Calu3 (cell line): ENCODE results near the gene TMEM243. TPM values are rescaled to one million over a fixed set of nuclear protein-coding genes. Genes with fewer than 3 reads are reported as not detected.

Experiments
- BruUV-seq: library from RNA; stranded (reverse); fragments of 400-500 nt; replicated peaks from 2 replicates; lab custom pipeline; 2021; lab: Mats Ljungman, UMichigan
- CTCF ChIA-PET: fragments of 300-600 bp; sonication (Branson Sonifier 250); formaldehyde crosslinking; loops from one replicate; lab custom pipeline; 2022; ENCODE audit warnings: antibody characterized with exemption; lab: Charles Lee
- DNase-seq: peaks from one replicate; pipeline ENCODE4 v3.0.0; 2022
- H3K27ac Mint-ChIP-seq: one replicate; pipeline ENCODE4 v1.8.0; 2022; ENCODE audit warnings: mixed read lengths; ENCODE audit not compliant: unreplicated experiment
- H3K27me3 Mint-ChIP-seq: one replicate; pipeline ENCODE4 v1.8.0; 2022; ENCODE audit warnings: mixed read lengths; ENCODE audit not compliant: unreplicated experiment
- H3K36me3 Mint-ChIP-seq: one replicate; pipeline ENCODE4 v1.8.0; 2022; ENCODE audit warnings: mild to moderate bottlenecking, moderate library complexity, mixed read lengths; ENCODE audit not compliant: insufficient read depth, unreplicated experiment
- H3K4me1 Mint-ChIP-seq: one replicate; pipeline ENCODE4 v1.8.0; 2022; ENCODE audit warnings: mild to moderate bottlenecking, low read depth, mixed read lengths; ENCODE audit not compliant: unreplicated experiment
- H3K4me3 Mint-ChIP-seq: one replicate; pipeline ENCODE4 v1.8.0; 2022; ENCODE audit warnings: mild to moderate bottlenecking, low read depth, moderate library complexity, mixed read lengths; ENCODE audit not compliant: unreplicated experiment
- H3K9me3 Mint-ChIP-seq: one replicate; pipeline ENCODE4 v1.8.0; 2022; ENCODE audit warnings: low read depth, mixed read lengths; ENCODE audit not compliant: unreplicated experiment
- intact Hi-C: fragments of 100-400 bp; cut with micrococcal nuclease; formaldehyde crosslinking; loops from one replicate; pipeline ENCODE4 v1.10.0; 2022; ENCODE audit not compliant: unreplicated experiment
- total RNA-seq: library from RNA; stranded (reverse); gene quantifications from 2 replicates; pipeline ENCODE4 v1.2.3, GENCODE V29; 2022
- TF ChIP-seq, protein P1 (sequence below): fragments of 200-600 bp; IDR thresholded peaks from one replicate; pipeline ENCODE4 v1.8.0; 2022; ENCODE audit warnings: antibody characterized with exemption; ENCODE audit not compliant: unreplicated experiment

Gene TMEM243
- total RNA-seq, 1 experiment from 2014 or later = 23.2 TPM

DNA sequence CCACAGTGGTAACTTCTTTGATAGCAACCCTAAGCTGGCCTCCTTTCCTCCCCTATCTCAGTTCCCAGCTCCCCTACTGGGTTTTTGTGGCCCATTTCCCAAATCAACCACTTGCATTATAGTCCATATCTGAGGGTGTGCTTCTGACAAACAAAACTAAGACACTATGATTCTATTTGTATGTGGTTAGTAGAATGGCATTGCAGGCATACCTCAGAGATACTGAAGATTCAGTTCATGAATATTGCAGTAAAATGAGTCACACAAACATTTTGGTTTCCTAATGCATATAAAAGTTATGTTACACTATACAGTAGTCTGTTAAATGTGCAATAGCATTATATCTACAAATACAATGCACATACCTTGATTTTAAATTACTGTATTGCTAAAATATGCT, 15.4 kb upstream of the TMEM243 start:
- CTCF ChIA-PET = no interaction called here
- TF ChIP-seq, protein P1, sequence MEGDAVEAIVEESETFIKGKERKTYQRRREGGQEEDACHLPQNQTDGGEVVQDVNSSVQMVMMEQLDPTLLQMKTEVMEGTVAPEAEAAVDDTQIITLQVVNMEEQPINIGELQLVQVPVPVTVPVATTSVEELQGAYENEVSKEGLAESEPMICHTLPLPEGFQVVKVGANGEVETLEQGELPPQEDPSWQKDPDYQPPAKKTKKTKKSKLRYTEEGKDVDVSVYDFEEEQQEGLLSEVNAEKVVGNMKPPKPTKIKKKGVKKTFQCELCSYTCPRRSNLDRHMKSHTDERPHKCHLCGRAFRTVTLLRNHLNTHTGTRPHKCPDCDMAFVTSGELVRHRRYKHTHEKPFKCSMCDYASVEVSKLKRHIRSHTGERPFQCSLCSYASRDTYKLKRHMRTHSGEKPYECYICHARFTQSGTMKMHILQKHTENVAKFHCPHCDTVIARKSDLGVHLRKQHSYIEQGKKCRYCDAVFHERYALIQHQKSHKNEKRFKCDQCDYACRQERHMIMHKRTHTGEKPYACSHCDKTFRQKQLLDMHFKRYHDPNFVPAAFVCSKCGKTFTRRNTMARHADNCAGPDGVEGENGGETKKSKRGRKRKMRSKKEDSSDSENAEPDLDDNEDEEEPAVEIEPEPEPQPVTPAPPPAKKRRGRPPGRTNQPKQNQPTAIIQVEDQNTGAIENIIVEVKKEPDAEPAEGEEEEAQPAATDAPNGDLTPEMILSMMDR = no peak
- no peak overlapping the region for H3K4me3 Mint-ChIP-seq
- H3K36me3 Mint-ChIP-seq = no peaks in the 10 kb centered on the region
- no peaks in the 10 kb centered on the region for H3K9me3 Mint-ChIP-seq
- H3K4me1 Mint-ChIP-seq = peaks cover 8% of the 10 kb centered on the region
- no peak for DNase-seq
- H3K27me3 Mint-ChIP-seq = peaks cover 16% of the 10 kb centered on the region
- H3K27ac Mint-ChIP-seq = no peak overlapping the region
- intact Hi-C loops = loop anchor here (5.0 kb wide), 2 partner anchors 83 to 308 kb away; partner anchors contain the start of gene DMTF1
- BruUV-seq = no TSS peak

DNA sequence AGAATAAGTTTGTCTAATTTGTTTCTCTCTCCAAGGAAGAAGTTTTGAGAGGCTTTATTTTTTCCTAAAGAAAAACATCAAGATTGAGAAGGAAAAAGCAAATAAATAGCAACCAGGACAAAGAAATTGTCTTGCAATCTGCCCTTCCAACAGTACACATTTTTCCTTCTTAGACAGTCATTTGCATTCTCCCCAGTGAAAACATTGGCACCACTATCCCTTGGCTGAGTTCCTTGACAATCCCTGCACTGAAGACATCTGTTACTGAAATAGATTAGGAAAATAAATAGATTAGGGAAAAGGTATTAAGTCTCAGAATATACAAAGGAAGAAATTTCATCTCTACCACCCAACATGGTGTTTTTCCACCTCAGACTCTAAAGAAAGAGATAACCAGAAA, 12.2 kb upstream of the TMEM243 start:
- CTCF ChIA-PET = no interaction called here
- Mint-ChIP-seq H3K4me1 (peaks cover 4% of the 10 kb centered on the region), H3K27ac (no peak overlapping the region), H3K4me3 (no peak overlapping the region), H3K27me3 (no peaks in the 10 kb centered on the region), H3K9me3 (no peaks in the 10 kb centered on the region), H3K36me3 (no peaks in the 10 kb centered on the region)
- TF ChIP-seq, protein P1 = no peak
- BruUV-seq = no TSS peak
- intact Hi-C loops = no loop called here
- DNase-seq = no peak

DNA sequence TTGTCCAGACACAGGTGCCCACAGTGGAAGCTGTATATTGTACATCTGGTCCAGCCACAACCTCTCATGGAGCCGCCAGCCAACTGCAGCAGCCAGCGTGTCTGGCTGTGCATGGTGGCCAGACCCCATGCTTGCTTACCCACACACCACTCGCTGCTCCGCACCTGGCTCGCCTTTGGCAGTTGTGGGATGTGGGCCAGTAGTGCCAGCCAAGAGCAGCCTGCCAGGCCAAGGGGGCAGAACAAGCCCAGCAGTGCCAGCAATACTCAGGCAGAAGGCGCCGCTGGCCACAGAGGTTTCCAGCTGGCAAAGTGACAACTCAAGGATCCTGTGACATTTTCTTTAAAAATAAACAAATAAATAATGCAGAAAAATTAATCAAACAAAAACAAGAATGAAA, 11.7 kb upstream of the TMEM243 start:
- H3K27ac Mint-ChIP-seq = no peak overlapping the region
- CTCF ChIA-PET = no interaction called here
- DNase-seq = no peak
- TF ChIP-seq, protein P1 = no peak
- H3K27me3 Mint-ChIP-seq = no peaks in the 10 kb centered on the region
- H3K4me1 Mint-ChIP-seq = no peaks in the 10 kb centered on the region
- no peaks in the 10 kb centered on the region for H3K9me3 Mint-ChIP-seq
- no peaks in the 10 kb centered on the region for H3K36me3 Mint-ChIP-seq
- H3K4me3 Mint-ChIP-seq = no peak overlapping the region
- BruUV-seq = no TSS peak
- intact Hi-C loops = no loop called here

DNA sequence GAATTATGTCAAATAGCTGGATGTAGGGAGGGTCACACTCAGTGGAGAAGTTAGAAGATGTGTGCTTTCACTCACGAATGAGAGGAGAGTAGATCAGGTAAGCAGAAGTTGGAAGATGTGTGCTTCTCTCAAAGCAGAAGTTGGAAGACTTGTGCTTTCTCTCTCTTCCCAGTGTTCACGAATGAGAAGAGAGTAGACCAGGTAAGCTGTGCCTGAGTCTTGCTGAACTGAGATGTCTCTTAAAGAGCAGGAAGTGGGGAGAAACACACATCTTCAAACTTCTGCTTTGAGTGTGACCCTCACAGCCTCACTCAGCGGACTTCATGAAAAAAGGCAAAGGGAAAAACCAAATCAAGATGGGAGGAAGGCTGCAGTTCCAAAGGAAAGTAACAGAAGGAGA, 7.0 kb upstream of the TMEM243 start:
- Mint-ChIP-seq H3K4me3 (no peak overlapping the region), H3K36me3 (no peaks in the 10 kb centered on the region), H3K27me3 (no peaks in the 10 kb centered on the region), H3K4me1 (no peaks in the 10 kb centered on the region), H3K9me3 (no peaks in the 10 kb centered on the region), H3K27ac (no peak overlapping the region)
- BruUV-seq = no TSS peak
- no peak for DNase-seq
- TF ChIP-seq, protein P1 = no peak
- intact Hi-C loops = no loop called here
- CTCF ChIA-PET = no interaction called here
